Tibial artery (tissue), 4 donors: ENCODE measurements around the gene SSBP2.

Source experiments
- DNase-seq, 2 donors: peaks; one replicate each; pipeline ENCODE4 v3.0.0-alpha.2; 2019
- H3K27ac ChIP-seq, 2 donors: fragments of 200-600 bp; sonication (generic) in 1 of 2; 1 replicate in 1 of 2; 2 replicates in 1 of 2; pipeline ENCODE4 v1.5.1; 2018 to 2019; ENCODE audit warnings: mild to moderate bottlenecking in 1 of 2
- H3K27me3 ChIP-seq, 2 donors: fragments of 200-600 bp; sonication (generic) in 1 of 2; one replicate each; pipeline versions ENCODE4 v1.5.1 to v1.6.0; 2016 to 2019
- H3K36me3 ChIP-seq, 3 donors: fragments of 200-600 bp; sonication (generic) in 2 of 3; one replicate each; pipeline ENCODE4 v1.5.1; 2016 to 2019; ENCODE audit warnings: mild to moderate bottlenecking in 2 of 3
- H3K4me1 ChIP-seq, 4 donors: fragments of 200-600 bp; sonication (generic) in 2 of 4; 1 replicate in 3 of 4; 2 replicates in 1 of 4; pipeline ENCODE4 v1.5.1; 2016 to 2019
- H3K4me3 ChIP-seq, 2 donors: fragments of 200-600 bp; sonication (generic) in 1 of 2; 1 replicate in 1 of 2; 2 replicates in 1 of 2; pipeline ENCODE4 v1.5.1; 2018 to 2019; ENCODE audit warnings: mild to moderate bottlenecking in 2 of 2
- H3K9me3 ChIP-seq, 3 donors: fragments of 200-600 bp; sonication (generic) in 1 of 3; one replicate each; pipeline ENCODE4 v1.5.1; 2016 to 2019
- CTCF ChIP-seq, 2 experiments: fragments of 200-600 bp in 1 of 2; fragments of 450-650 bp in 1 of 2; IDR thresholded peaks; one replicate each; pipeline ENCODE4 v1.5.1; 2017 to 2019; ENCODE audit warnings: antibody characterized with exemption in 2 of 2, mild to moderate bottlenecking in 1 of 2, moderate library complexity in 1 of 2
- intact Hi-C: fragments of 100-400 bp; cut with DNase I; formaldehyde crosslinking; loops from one replicate; pipeline ENCODE4 v1.15.0; 2023; ENCODE audit warnings: low total_unique reads

SSBP2 gene

GRCh38 chr5:81553567-81554212 is 197.2 kb downstream of the SSBP2 start:
- H3K27me3 ChIP-seq: no peaks in the 10 kb centered on the region
- no peaks in the 10 kb centered on the region for H3K4me1 ChIP-seq
- H3K27ac ChIP-seq: no peak overlapping the region
- H3K9me3 ChIP-seq: no peaks in the 10 kb centered on the region
- H3K36me3 ChIP-seq: peaks cover 0 to 5% (median 3%) of the 10 kb centered on the region in 3 donors
- H3K4me3 ChIP-seq: no peak overlapping the region
- TF ChIP-seq CTCF (IDR thresholded peaks at IDR 0.05): no peak
- intact Hi-C loops: no loop called here
- no peak for DNase-seq

DNA sequence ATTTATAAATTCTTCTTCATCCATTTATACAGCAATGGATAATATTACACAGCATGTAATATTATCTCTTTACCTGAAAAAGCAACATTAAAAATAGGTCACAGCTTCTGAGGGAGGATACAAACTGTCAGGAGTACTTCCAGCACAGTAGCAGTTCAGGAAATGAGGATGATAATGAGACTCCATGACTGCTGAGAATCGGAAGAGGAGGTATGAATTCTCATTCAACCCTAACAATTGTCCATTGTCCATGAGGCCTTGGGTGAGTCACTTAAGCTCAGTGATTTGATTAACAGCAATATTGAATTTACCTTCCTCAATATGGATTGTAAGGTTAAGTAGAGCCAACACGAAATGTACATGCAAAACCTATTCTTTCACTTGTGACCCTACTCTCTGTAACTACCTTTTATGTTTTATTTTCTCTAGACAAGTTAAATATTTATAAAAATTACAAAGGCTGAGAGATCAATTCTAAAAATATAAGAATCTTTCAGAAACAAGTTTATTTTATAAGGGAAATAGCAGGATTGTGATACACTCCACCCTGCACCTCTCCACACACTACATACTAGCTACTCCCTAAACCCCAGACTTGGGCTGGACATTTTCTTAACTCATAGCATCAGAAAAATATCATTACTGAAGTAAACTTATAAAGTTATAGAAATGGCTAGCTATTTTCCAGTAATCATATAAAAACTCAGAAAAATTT is 197.9 kb downstream of the SSBP2 start:
- H3K4me3 ChIP-seq: no peak overlapping the region
- DNase-seq: no peak
- no peaks in the 10 kb centered on the region for H3K4me1 ChIP-seq
- intact Hi-C loops: no loop called here
- no peaks in the 10 kb centered on the region for H3K9me3 ChIP-seq
- H3K27ac ChIP-seq: no peak overlapping the region
- peaks cover 0 to 8% (median 5%) of the 10 kb centered on the region in 3 donors for H3K36me3 ChIP-seq
- no peak for TF ChIP-seq CTCF (IDR thresholded peaks at IDR 0.05)
- H3K27me3 ChIP-seq: no peaks in the 10 kb centered on the region

GRCh38 chr5:81549123-81549522 is 201.8 kb downstream of the SSBP2 start:
- Histone ChIP-seq H3K4me3 (no peak overlapping the region), H3K27ac (no peak overlapping the region), H3K4me1 (no peaks in the 10 kb centered on the region), H3K27me3 (no peaks in the 10 kb centered on the region), H3K9me3 (no peaks in the 10 kb centered on the region), H3K36me3 (peaks cover 0 to 10% (median 5%) of the 10 kb centered on the region in 3 donors)
- DNase-seq: no peak
- TF ChIP-seq CTCF (IDR thresholded peaks at IDR 0.05): no peak
- intact Hi-C loops: no loop called here

DNA sequence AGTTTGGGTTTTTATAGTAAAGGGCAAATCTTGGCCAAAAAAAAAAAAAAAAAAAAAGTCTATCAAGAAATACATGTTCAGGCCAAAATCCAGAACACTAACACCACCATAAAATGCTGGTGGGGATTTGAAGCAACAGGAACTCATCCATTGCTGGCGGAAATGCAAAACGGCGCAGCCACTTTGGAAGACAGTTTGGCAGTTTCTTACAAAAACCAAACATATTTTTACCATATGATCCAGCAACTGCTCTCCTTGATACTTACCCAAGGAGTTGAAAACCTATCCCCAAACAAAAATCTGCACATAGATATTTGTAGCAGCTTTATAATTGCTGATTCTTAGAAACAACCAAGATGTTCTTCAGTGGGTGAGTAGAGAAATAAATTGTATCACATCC is 203.9 kb downstream of the SSBP2 start:
- TF ChIP-seq CTCF (IDR thresholded peaks at IDR 0.05): no peak
- Histone ChIP-seq H3K4me3 (no peak overlapping the region), H3K27me3 (no peaks in the 10 kb centered on the region), H3K36me3 (peaks cover 0 to 10% (median 5%) of the 10 kb centered on the region in 3 donors), H3K4me1 (no peaks in the 10 kb centered on the region), H3K27ac (no peak overlapping the region), H3K9me3 (no peaks in the 10 kb centered on the region)
- intact Hi-C loops: no loop called here
- no peak for DNase-seq

- Histone ChIP-seq H3K27me3 (no peaks in the 10 kb centered on the region), H3K36me3 (peaks cover 0 to 10% (median 5%) of the 10 kb centered on the region in 3 donors), H3K27ac (no peak overlapping the region), H3K9me3 (no peaks in the 10 kb centered on the region), H3K4me3 (no peak overlapping the region), H3K4me1 (no peaks in the 10 kb centered on the region)
- no peak for DNase-seq
- TF ChIP-seq CTCF (IDR thresholded peaks at IDR 0.05): no peak
- intact Hi-C loops: no loop called here
These were observed 205.0 kb downstream of the SSBP2 start for GRCh38 chr5:81545911-81546310.
